LoVo (cell line): ENCODE data around the gene PPT1.

ENCODE experiments used
- DNase-seq: peaks from one replicate; pipeline ENCODE4 v3.0.0-alpha.2; 2016; ENCODE audit warnings: low spot score

Gene PPT1

GRCh38 chr1:40030528-40031135, 66.4 kb downstream of the PPT1 start:
- no peak for DNase-seq

DNA sequence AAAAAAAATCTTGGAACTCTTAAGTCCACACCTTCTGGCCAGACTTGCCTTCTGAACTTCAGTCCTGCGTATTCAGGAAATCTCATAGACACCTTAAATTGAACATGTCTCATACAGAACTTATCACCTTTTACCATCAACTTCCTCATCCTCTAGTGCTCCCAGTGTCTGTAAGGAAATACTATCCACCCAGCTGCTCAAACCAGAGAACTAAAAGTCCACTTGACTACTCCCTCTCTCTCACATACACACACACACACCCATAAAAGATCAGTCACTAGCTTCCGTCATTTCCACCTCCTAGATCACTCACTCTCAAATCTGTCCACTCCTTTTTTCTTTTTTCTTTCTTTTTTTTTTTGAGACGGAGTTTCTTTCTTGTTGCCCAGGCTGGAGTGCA, 67.4 kb downstream of the PPT1 start:
- peak; percentile 29 for DNase-seq

GRCh38 chr1:40027647-40028046, 69.4 kb downstream of the PPT1 start:
- no peak for DNase-seq

DNA sequence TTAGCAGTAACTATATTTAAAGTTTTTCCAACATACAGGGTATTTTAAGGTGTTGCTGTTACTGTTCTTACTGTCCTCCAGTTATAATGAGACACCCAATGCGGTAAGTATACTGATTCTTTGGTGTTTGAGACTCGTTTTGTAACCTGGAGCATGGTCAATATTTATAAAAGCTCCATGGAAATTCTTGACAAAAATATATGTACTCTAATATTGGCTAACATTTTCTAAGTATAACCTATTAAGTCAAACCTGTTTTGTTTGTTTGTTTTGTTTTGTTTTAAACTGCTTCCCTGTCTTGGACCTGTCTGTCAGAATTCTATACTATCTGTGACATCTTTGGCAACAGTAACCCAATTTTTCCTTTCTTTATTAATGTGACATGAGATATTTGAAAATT, 72.4 kb downstream of the PPT1 start:
- no peak for DNase-seq

- no peak for DNase-seq
Observed at GRCh38 chr1:40023379-40023944, 73.6 kb downstream of the PPT1 start.
